Measurements from ENCODE around the gene RPL39L. TPM values are rescaled to one million over a fixed set of nuclear protein-coding genes. Genes with fewer than 3 reads are reported as not detected.

RPL39L gene
- total and polyA plus RNA-seq, 2 of the 4 experiments (the other 2 are of a cell fraction): 18.1 to 34.6 TPM

DNA sequence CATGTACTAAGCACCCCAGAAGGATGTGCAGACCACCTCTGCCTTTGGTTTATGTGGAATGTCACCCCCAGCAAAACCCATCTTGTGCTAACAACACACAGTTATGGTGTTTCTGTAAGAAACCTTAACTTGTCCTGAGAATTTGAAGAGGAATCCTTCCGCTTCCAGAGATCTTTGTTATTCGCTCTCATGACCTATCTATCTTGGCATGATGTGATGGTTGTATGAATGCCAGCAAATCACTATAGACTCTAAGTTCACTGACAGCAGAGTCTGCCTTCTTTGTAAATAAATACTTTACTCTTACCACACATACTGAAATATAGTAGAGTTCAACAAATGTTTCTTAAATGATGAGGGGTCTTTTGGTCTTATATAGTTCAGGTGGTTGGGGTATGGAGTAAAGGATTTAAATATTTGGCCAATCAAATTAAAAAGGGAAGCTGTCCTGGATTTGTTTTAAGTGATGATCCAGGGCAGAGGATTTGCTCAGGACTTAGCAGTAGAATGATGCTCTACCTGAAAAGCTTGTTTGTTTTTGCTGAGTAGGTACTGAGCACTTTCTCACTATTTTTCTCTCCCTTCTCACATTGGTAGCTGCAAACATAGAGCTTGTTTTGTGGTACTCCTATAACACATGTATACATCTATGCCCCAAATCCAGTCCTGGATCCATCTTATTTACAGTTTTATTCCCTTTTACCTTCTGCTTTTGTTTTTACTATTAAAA, 30.1 kb upstream of the RPL39L start (continued):
- no peak for TF ChIP-seq BHLHE40 (IDR thresholded peaks at IDR 0.05; ENCODE audit: low read depth, low read length)

DNA sequence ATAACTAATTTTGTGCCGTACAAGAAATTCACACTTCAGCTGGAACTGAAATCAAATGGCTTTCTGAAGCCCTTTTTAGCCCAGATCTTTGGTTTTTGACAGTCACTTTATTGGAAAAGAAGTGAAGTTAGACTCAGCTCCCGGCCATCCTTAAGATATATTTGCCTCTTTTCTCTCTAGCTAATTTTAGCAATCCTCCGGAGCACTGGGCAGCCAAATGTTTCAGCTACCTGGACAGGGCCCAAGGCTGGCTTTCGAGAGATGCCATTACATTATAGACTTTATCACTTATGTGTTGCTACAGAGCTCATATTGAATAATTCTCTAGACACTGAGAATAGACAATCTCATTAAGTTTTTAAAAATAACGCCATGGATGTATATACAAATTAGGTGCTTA, 28.5 kb upstream of the RPL39L start:
- no TSS peak for BruUV-seq (replicated peaks)
- no peak for TF ChIP-seq FOS (IDR thresholded peaks at IDR 0.05; ENCODE audit: low read depth, low read length)
- no peak for TF ChIP-seq POLR2A (IDR thresholded peaks at IDR 0.05; ENCODE audit: low read depth, low read length)
- TF ChIP-seq RCOR1 (IDR thresholded peaks at IDR 0.05; ENCODE audit: insufficient replicate concordance, low read length): no peak
- Histone ChIP-seq H3K4me1 (ENCODE audit: control insufficient read depth, insufficient read depth, low read length) (peaks cover 2% of the 10 kb centered on the region; the same call in 1 of the 2 replicates), H3K56ac (ENCODE audit: extremely low read depth, insufficient read depth, low read length) (no peak overlapping the region), H4K91ac (ENCODE audit: insufficient read depth, low read depth, low read length) (no peak overlapping the region), H3K27ac (ENCODE audit: insufficient read depth, low read length) (no peak overlapping the region), H3K4ac (ENCODE audit: low read depth, low read length) (no peak overlapping the region), H3K4me2 (ENCODE audit: low read depth, low read length) (no peak overlapping the region), H3K14ac (replicated peaks; ENCODE audit: low read depth, low read length) (no peak overlapping the region), H2AFZ (replicated peaks; ENCODE audit: low read length, poor library complexity) (no peak overlapping the region), H3K23ac (ENCODE audit: low read depth, low read length) (no peak overlapping the region), H2BK20ac (ENCODE audit: low read depth, low read length) (no peak overlapping the region), H2AK5ac (ENCODE audit: low read depth, low read length) (no peak overlapping the region), H3K9me1 (ENCODE audit: insufficient read depth, low read length) (no peaks in the 10 kb centered on the region; the same call in 1 of the 2 replicates), H3K4me3 (ENCODE audit: insufficient read depth, low read depth, low read length) (no peak overlapping the region), H3K79me1 (ENCODE audit: low read depth in 1 of 2, low read length in 2 of 2) (no peaks in the 10 kb centered on the region), H2BK120ac (ENCODE audit: low read depth, low read length) (no peak overlapping the region), H3K18ac (ENCODE audit: low read depth, low read length) (no peak overlapping the region), H3K9ac (ENCODE audit: low read depth, low read length) (no peak overlapping the region), H2BK5ac (ENCODE audit: low read depth, low read length, poor library complexity, severe bottlenecking) (no peak overlapping the region), H2AK9ac (replicated peaks; ENCODE audit: low read depth, low read length, poor library complexity) (no peak overlapping the region), H4K5ac (ENCODE audit: low read depth, low read length) (no peak overlapping the region), H3K9me3 (ENCODE audit: control insufficient read depth, insufficient read depth, low read length) (no peaks in the 10 kb centered on the region), H3K27me3 (ENCODE audit: control insufficient read depth, insufficient read depth, low read length) (peaks cover 6% of the 10 kb centered on the region), H4K20me1 (ENCODE audit: insufficient read depth, low read length) (no peaks in the 10 kb centered on the region), H2BK15ac (ENCODE audit: low read depth, low read length) (no peak overlapping the region), H3K36me3 (ENCODE audit: control insufficient read depth, insufficient read depth, low read length) (no peaks in the 10 kb centered on the region), H4K8ac (ENCODE audit: low read depth in 2 of 2, low read length in 2 of 2) (no peak overlapping the region)
- intact Hi-C loops (cut with micrococcal nuclease) (loop anchor here (5.0 kb wide), 1 partner anchor 550 kb away; no protein-coding TSS in a partner anchor), in situ Hi-C loops (cut with MboI; ENCODE audit: low sequenced_read_pairs) (loop anchor here (10.0 kb wide), 1 partner anchor 323 kb away; the partner anchor contains the start of gene ADIPOQ), dilution Hi-C loops (cut with HindIII; ENCODE audit: low sequenced_read_pairs, unreplicated experiment) (no loop called here)
- ChIA-PET CTCF (interaction anchor here (0.7 to 1.4 kb wide), 4 partner anchors 28 to 511 kb away, joined by 3 to 7 read pairs (median 3); partner anchors contain the start of gene RPL39L), POLR2A (ENCODE audit: unreplicated experiment) (no interaction called here)
- DNase-seq (no peak), ATAC-seq (ENCODE audit: low read depth) (no peak)
- 100% methylated on average over 1 of the region's 5 CpGs; no CpG with 5 or more reads in 1 of the 2 experiments for WGBS, 2 experiments (ENCODE audit: extremely low coverage in 2 of 2, insufficient read length in 1 of 2)

All from IMR-90 (cell line).